ENCODE data around the gene C2orf92.

GRCh38 chr2:97732436-97733340 is 63.2 kb downstream of the C2orf92 start:
- TF ChIP-seq, protein P1, sequence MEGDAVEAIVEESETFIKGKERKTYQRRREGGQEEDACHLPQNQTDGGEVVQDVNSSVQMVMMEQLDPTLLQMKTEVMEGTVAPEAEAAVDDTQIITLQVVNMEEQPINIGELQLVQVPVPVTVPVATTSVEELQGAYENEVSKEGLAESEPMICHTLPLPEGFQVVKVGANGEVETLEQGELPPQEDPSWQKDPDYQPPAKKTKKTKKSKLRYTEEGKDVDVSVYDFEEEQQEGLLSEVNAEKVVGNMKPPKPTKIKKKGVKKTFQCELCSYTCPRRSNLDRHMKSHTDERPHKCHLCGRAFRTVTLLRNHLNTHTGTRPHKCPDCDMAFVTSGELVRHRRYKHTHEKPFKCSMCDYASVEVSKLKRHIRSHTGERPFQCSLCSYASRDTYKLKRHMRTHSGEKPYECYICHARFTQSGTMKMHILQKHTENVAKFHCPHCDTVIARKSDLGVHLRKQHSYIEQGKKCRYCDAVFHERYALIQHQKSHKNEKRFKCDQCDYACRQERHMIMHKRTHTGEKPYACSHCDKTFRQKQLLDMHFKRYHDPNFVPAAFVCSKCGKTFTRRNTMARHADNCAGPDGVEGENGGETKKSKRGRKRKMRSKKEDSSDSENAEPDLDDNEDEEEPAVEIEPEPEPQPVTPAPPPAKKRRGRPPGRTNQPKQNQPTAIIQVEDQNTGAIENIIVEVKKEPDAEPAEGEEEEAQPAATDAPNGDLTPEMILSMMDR (conservative IDR thresholded peaks at IDR 0.05; ENCODE audit: low read length): no peak
- TF ChIP-seq EZH2phosphoT487 (IDR thresholded peaks at IDR 0.05; ENCODE audit: borderline replicate concordance, low read depth, low read length): no peak
